HG02763 (cell line): ENCODE data around the gene MYLK.
"Not testable (repeated sequence)": the region's sequence is repeated elsewhere in the genome, so short reads cannot be mapped to it uniquely, and the experiment has no call there.

Source experiments
- ATAC-seq: cut with Tn5 transposase; IDR thresholded peaks from one replicate; pipeline ENCODE4 v1.9.1; 2021; ENCODE audit warnings: mild to moderate bottlenecking, moderate library complexity; ENCODE audit not compliant: unreplicated experiment

MYLK gene

GRCh38 chr3:123606527-123606926 lies 277.6 kb downstream of the MYLK start:
- no peak for ATAC-seq

- no peak for ATAC-seq
Observed at GRCh38 chr3:123605789-123606234, 278.3 kb downstream of the MYLK start.

- not testable (repeated sequence) for ATAC-seq
Observed at GRCh38 chr3:123603153-123603552, 281.0 kb downstream of the MYLK start.

GRCh38 chr3:123602325-123602724 lies 281.8 kb downstream of the MYLK start:
- ATAC-seq = no peak

GRCh38 chr3:123600863-123601262 lies 283.3 kb downstream of the MYLK start:
- not testable (repeated sequence) for ATAC-seq

GRCh38 chr3:123597561-123597960 lies 286.6 kb downstream of the MYLK start:
- ATAC-seq = no peak

- no peak for ATAC-seq
Observed at GRCh38 chr3:123595396-123596180, 288.5 kb downstream of the MYLK start.

GRCh38 chr3:123593381-123593780 lies 290.8 kb downstream of the MYLK start:
- ATAC-seq = no peak

- no peak for ATAC-seq
Observed at GRCh38 chr3:123590685-123591450, 293.3 kb downstream of the MYLK start.

GRCh38 chr3:123587401-123587800 lies 296.7 kb downstream of the MYLK start:
- ATAC-seq = no peak

- no peak for ATAC-seq
Observed at GRCh38 chr3:123586968-123587367, 297.2 kb downstream of the MYLK start.

- no peak for ATAC-seq
Observed at GRCh38 chr3:123586131-123586530, 298.0 kb downstream of the MYLK start.

- ATAC-seq = peak; percentile 88
Observed at GRCh38 chr3:123584988-123585937, 298.9 kb downstream of the MYLK start, which contains the start of gene HACD2. Gene HACD2 (minus strand): TSS chr3:123585053. CDS start chr3:123585027, 26 bp downstream.

GRCh38 chr3:123584284-123584987 lies 299.7 kb downstream of the MYLK start:
- ATAC-seq = peak; percentile 32

GRCh38 chr3:123583561-123583960 lies 300.6 kb downstream of the MYLK start:
- ATAC-seq = no peak

- no peak for ATAC-seq
Observed at GRCh38 chr3:123582315-123582714, 301.8 kb downstream of the MYLK start.

- ATAC-seq = no peak
Observed at GRCh38 chr3:123576122-123576521, 308.0 kb downstream of the MYLK start.

- no peak for ATAC-seq
Observed at GRCh38 chr3:123571973-123572365, 312.2 kb downstream of the MYLK start.

GRCh38 chr3:123571264-123571972 lies 312.7 kb downstream of the MYLK start:
- no peak for ATAC-seq

GRCh38 chr3:123568875-123569274 lies 315.3 kb downstream of the MYLK start:
- ATAC-seq = no peak
